Measurements from ENCODE around the gene TNFAIP1. TPM values are rescaled to one million over a fixed set of nuclear protein-coding genes. Genes with fewer than 3 reads are reported as not detected.

Gene TNFAIP1
- total RNA-seq, 1 donor from 2014 or later, result 32.3 TPM

DNA sequence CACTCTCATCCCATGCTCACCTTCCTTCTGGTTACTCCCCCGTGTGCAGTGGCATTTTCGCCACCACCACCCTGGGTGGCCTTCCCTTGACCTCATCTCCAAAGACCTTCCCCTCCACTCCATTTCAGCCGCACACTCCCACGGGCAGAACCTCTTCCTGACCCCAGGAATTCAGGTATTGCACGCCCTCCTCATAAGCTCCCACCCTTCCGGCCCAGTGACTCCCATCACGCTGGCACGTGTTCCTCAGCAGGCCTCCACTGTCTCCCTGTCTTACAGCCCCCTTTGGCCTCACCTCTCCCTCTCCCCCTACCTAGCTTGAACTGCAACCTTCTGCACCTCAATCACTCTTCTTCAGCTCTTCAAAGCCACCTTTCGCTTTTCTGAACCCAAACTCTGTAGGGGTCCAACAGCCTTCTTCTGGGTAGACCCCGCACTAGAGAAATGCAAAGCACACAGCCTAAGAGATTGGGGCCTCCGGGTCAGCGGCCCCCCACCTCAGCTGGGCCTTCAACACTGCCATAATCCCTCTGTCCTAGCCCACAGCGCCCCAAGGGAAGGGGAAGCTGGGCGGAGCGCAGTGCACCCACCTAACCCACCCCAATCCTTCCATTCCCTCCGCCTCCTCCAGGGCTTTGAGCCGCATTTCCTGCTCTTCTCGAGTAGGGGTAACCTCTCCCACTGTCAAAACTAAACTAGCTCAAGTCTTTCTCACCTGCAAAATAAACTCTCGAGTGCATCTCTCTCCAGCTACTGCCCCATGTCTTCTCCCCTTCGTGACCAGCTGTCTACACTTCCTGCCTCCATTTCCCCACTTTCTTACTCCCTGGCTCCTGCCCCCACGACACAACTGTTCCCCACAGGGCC lies 18.2 kb upstream of the TNFAIP1 start:
- intact Hi-C loops (cut with micrococcal nuclease), result loop anchor here (10.0 kb wide), 1 partner anchor 57 kb away; the partner anchor contains the start of genes SARM1 and VTN
- Mint-ChIP-seq H3K9me3 (no peaks in the 10 kb centered on the region), H3K36me3 (ENCODE audit: low read depth) (peaks cover 11% of the 10 kb centered on the region), H3K27ac (no peak overlapping the region), H3K4me3 (ENCODE audit: low read depth) (peak overlapping the region; percentile 90), H3K27me3 (ENCODE audit: low read depth) (peaks cover 6% of the 10 kb centered on the region), H3K4me1 (ENCODE audit: low read depth) (peaks cover 32% of the 10 kb centered on the region)
- no peak for DNase-seq (ENCODE audit: low spot score)

DNA sequence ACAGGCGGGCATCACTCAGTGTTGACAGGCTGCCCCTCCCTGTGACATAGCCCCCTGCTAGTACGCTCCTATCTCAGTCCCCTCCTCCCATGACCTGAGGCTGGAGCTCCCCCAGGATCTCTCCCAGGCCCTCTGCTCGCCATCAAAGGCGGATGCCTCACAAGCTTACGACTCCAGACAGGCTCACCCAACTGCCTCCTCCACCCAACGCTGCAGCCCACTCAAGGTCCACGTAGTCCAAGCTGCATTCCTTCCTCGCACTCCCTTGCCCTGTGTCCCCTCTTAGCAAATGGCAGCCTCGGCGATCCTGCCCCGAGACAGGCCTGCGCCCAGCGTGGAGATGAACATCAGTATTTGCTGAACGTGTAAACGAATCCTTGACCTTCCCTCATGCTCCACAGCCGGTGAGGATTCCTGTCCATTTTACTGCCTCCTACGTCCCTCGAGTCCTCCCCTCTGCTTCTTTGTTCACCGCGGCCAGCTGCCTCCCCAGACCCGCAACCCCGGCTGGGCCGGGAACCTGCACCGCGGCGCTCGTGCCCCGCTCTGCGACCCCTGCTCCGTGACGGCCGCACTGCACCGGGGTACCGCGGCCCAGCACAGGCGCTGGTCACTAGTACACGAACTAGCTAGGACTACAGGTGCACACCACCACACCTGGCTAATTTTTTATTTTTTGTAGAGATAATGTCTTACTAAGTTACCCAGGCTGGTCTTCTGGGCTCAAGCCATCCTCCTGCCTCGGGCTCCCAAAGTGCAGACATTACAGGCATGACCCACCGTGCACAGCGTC lies 17.4 kb upstream of the TNFAIP1 start:
- H3K27ac Mint-ChIP-seq, result peak overlapping the region; percentile 88
- H3K4me1 Mint-ChIP-seq (ENCODE audit: low read depth), result peaks cover 39% of the 10 kb centered on the region
- H3K36me3 Mint-ChIP-seq (ENCODE audit: low read depth), result peaks cover 19% of the 10 kb centered on the region
- peaks cover 4% of the 10 kb centered on the region for H3K27me3 Mint-ChIP-seq (ENCODE audit: low read depth)
- intact Hi-C loops (cut with micrococcal nuclease), result loop anchor here (2.0 to 10.0 kb wide), 2 partner anchors 17 to 57 kb away; partner anchors contain the start of genes IFT20, SARM1, TNFAIP1 and VTN
- no peaks in the 10 kb centered on the region for H3K9me3 Mint-ChIP-seq
- peak overlapping the region; percentile 90 for H3K4me3 Mint-ChIP-seq (ENCODE audit: low read depth)
- no peak for DNase-seq (ENCODE audit: low spot score)

DNA sequence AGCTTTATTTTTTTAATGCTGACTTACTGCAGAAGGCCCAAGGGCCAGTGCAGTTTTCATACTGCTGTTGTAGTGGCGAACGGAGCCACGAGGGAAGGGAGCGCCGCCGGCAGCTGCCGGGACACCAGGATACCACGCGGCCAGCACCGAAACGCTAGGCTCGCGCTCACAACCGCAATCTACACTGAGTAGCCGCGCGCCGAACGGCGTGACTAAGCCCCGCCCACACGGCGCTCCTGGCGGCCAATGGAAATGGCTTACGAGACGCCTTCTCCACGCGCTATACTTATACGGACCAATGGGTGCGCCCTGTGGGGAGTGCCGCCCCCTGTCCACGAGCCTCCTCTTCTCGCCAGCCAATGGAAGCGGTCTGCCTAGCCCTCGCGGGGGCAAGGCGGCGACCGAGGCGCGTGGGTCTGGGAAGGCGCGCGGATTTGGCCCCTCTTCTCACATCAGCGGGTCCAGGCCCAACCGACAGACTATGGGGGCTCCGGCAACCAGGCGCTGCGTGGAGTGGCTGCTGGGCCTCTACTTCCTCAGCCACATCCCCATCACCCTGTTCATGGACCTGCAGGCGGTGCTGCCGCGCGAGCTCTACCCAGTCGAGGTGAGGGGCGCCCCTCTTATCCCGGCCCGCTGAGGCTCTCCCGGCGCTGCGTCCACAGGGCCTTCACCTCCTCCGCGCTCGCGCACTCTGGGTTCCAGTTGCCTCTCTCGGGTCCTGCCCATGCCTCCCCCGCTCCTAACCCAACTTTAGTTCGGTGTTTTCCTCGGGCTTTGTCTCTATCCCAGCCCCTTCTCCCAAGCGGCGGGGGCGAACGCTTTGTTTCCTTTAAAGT lies 16.6 kb upstream of the TNFAIP1 start, which contains the start of gene TMEM97:
Gene TMEM97 (plus strand): TSS at position 442 of the 839 bp plus-strand sequence. CDS start 40 bp downstream, at position 482.
- H3K36me3 Mint-ChIP-seq (ENCODE audit: low read depth), result peaks cover 20% of the 10 kb centered on the region
- no peaks in the 10 kb centered on the region for H3K27me3 Mint-ChIP-seq (ENCODE audit: low read depth)
- H3K9me3 Mint-ChIP-seq, result no peaks in the 10 kb centered on the region
- intact Hi-C loops (cut with micrococcal nuclease), result loop anchor here (2.0 to 10.0 kb wide), 2 partner anchors 16 to 56 kb away; partner anchors contain the start of genes IFT20, SARM1, TNFAIP1 and VTN
- peak; percentile 96 for DNase-seq (ENCODE audit: low spot score)
- peak within 1 kb of the TSS; percentile 88 for H3K27ac Mint-ChIP-seq
- H3K4me1 Mint-ChIP-seq (ENCODE audit: low read depth), result peaks cover 39% of the 10 kb centered on the region
- peak within 1 kb of the TSS; percentile 90 for H3K4me3 Mint-ChIP-seq (ENCODE audit: low read depth)

GRCh38 chr17:28319598-28319935 lies 16.0 kb upstream of the TNFAIP1 start:
- Mint-ChIP-seq H3K4me3 (ENCODE audit: low read depth) (peak overlapping the region; percentile 90), H3K36me3 (ENCODE audit: low read depth) (peaks cover 20% of the 10 kb centered on the region), H3K9me3 (no peaks in the 10 kb centered on the region), H3K27ac (peak overlapping the region; percentile 88), H3K27me3 (ENCODE audit: low read depth) (no peaks in the 10 kb centered on the region), H3K4me1 (ENCODE audit: low read depth) (peaks cover 39% of the 10 kb centered on the region)
- intact Hi-C loops (cut with micrococcal nuclease), result loop anchor here (2.0 to 10.0 kb wide), 2 partner anchors 15 to 55 kb away; partner anchors contain the start of genes IFT20, SARM1, TNFAIP1 and VTN
- DNase-seq (ENCODE audit: low spot score), result no peak

- H3K4me3 Mint-ChIP-seq (ENCODE audit: low read depth), result peak overlapping the region; percentile 90
- DNase-seq (ENCODE audit: low spot score), result no peak
- peaks cover 21% of the 10 kb centered on the region for H3K36me3 Mint-ChIP-seq (ENCODE audit: low read depth)
- no peaks in the 10 kb centered on the region for H3K9me3 Mint-ChIP-seq
- H3K4me1 Mint-ChIP-seq (ENCODE audit: low read depth), result peaks cover 39% of the 10 kb centered on the region
- no peaks in the 10 kb centered on the region for H3K27me3 Mint-ChIP-seq (ENCODE audit: low read depth)
- H3K27ac Mint-ChIP-seq, result peak overlapping the region; percentile 88
- intact Hi-C loops (cut with micrococcal nuclease), result no loop called here
These were observed 15.1 kb upstream of the TNFAIP1 start for GRCh38 chr17:28320215-28321061.

DNA sequence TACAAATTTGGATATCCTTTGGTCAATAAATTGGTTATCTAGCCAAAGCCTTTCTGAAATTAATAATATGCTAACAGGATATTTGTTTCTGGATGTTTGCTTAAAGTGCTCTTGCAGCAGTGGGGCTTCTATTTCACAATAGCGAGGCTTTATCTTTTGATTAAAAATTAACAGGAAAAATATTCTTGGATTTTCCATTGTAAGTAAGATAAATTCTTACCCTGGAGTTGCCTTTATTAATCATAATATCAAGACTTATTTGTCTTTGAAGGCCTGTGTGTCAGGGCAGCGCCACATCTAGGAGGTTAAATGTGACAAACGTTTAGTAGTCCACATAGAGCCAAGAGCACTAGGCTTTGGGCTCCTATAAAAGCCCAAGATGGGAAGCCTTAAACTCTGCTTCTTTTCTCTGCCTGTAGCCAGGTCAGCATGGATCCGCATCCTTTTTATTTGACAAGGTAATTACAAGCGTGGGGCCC lies 11.3 kb upstream of the TNFAIP1 start:
- no peak for DNase-seq (ENCODE audit: low spot score)
- Mint-ChIP-seq H3K4me1 (ENCODE audit: low read depth) (peaks cover 47% of the 10 kb centered on the region), H3K9me3 (no peaks in the 10 kb centered on the region), H3K27ac (no peak overlapping the region), H3K36me3 (ENCODE audit: low read depth) (peaks cover 55% of the 10 kb centered on the region), H3K27me3 (ENCODE audit: low read depth) (no peaks in the 10 kb centered on the region), H3K4me3 (ENCODE audit: low read depth) (no peak overlapping the region)
- intact Hi-C loops (cut with micrococcal nuclease), result no loop called here

DNA sequence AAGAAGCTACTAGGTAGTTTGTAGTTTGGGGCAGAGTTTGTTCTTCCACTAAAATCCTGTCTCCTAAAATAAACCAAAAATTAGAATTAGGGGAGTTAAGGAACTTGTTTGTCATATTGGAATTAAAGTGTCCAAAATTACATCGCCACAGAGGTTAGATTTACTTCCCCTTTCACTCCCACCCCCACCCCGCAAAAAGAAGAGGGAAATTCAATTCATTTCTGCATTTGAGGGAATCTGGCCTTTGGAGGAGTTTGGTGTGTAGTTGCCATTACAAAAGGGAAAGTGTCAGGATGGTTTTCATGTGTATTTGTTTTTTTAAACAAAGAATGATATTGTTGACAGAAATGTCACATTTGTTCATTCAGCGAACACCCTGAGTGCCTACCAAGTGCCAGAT lies 10.8 kb upstream of the TNFAIP1 start:
- H3K27me3 Mint-ChIP-seq (ENCODE audit: low read depth), result no peaks in the 10 kb centered on the region
- intact Hi-C loops (cut with micrococcal nuclease), result no loop called here
- H3K36me3 Mint-ChIP-seq (ENCODE audit: low read depth), result peaks cover 55% of the 10 kb centered on the region
- peaks cover 47% of the 10 kb centered on the region for H3K4me1 Mint-ChIP-seq (ENCODE audit: low read depth)
- no peak overlapping the region for H3K4me3 Mint-ChIP-seq (ENCODE audit: low read depth)
- no peak for DNase-seq (ENCODE audit: low spot score)
- no peaks in the 10 kb centered on the region for H3K9me3 Mint-ChIP-seq
- no peak overlapping the region for H3K27ac Mint-ChIP-seq

DNA sequence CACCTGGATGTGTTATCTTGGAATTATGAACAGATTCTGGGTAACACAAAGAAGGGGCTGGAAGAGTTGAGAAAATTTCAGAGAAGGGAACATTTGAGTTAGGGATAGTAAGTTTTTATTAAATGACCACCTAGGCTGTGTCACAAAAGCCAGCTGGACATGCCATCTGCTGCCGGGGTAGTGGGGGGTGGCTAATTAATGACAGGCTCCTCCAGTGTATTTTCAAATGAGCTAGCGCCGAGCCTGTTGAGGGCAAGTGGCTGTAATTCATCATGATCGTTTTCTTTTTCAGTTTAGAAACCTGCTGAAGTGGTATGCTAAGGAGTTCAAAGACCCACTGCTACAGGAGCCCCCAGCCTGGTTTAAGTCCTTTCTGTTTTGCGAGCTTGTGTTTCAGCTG lies 10.3 kb upstream of the TNFAIP1 start:
- no peak overlapping the region for H3K27ac Mint-ChIP-seq
- intact Hi-C loops (cut with micrococcal nuclease), result no loop called here
- H3K27me3 Mint-ChIP-seq (ENCODE audit: low read depth), result no peaks in the 10 kb centered on the region
- no peak overlapping the region for H3K4me3 Mint-ChIP-seq (ENCODE audit: low read depth)
- H3K4me1 Mint-ChIP-seq (ENCODE audit: low read depth), result peaks cover 43% of the 10 kb centered on the region
- H3K36me3 Mint-ChIP-seq (ENCODE audit: low read depth), result peaks cover 53% of the 10 kb centered on the region
- no peaks in the 10 kb centered on the region for H3K9me3 Mint-ChIP-seq
- DNase-seq (ENCODE audit: low spot score), result no peak

- H3K4me1 Mint-ChIP-seq (ENCODE audit: low read depth), result peaks cover 34% of the 10 kb centered on the region
- peaks cover 46% of the 10 kb centered on the region for H3K36me3 Mint-ChIP-seq (ENCODE audit: low read depth)
- H3K4me3 Mint-ChIP-seq (ENCODE audit: low read depth), result no peak overlapping the region
- intact Hi-C loops (cut with micrococcal nuclease), result no loop called here
- no peaks in the 10 kb centered on the region for H3K9me3 Mint-ChIP-seq
- no peak overlapping the region for H3K27ac Mint-ChIP-seq
- H3K27me3 Mint-ChIP-seq (ENCODE audit: low read depth), result no peaks in the 10 kb centered on the region
- DNase-seq (ENCODE audit: low spot score), result no peak
These were observed 9.4 kb upstream of the TNFAIP1 start for GRCh38 chr17:28326114-28326513.

- Mint-ChIP-seq H3K4me3 (ENCODE audit: low read depth) (no peak overlapping the region), H3K27ac (peak overlapping the region; percentile 52), H3K36me3 (ENCODE audit: low read depth) (peaks cover 46% of the 10 kb centered on the region), H3K27me3 (ENCODE audit: low read depth) (no peaks in the 10 kb centered on the region), H3K9me3 (no peaks in the 10 kb centered on the region), H3K4me1 (ENCODE audit: low read depth) (peaks cover 26% of the 10 kb centered on the region)
- intact Hi-C loops (cut with micrococcal nuclease), result no loop called here
- DNase-seq (ENCODE audit: low spot score), result no peak
These were observed 8.4 kb upstream of the TNFAIP1 start for GRCh38 chr17:28327031-28327607.

- DNase-seq (ENCODE audit: low spot score), result no peak
- no peaks in the 10 kb centered on the region for H3K9me3 Mint-ChIP-seq
- no peaks in the 10 kb centered on the region for H3K27me3 Mint-ChIP-seq (ENCODE audit: low read depth)
- no peak overlapping the region for H3K27ac Mint-ChIP-seq
- H3K36me3 Mint-ChIP-seq (ENCODE audit: low read depth), result peaks cover 41% of the 10 kb centered on the region
- H3K4me1 Mint-ChIP-seq (ENCODE audit: low read depth), result peaks cover 22% of the 10 kb centered on the region
- H3K4me3 Mint-ChIP-seq (ENCODE audit: low read depth), result no peak overlapping the region
- intact Hi-C loops (cut with micrococcal nuclease), result no loop called here
These were observed 7.9 kb upstream of the TNFAIP1 start for GRCh38 chr17:28327709-28328108.

Measured in activated T-helper 2 cell treated with anti-CD3 and anti-CD28 coated beads, Interferon-gamma antibody, Interleukin-2, Interleukin-4, amounts not matched to agents 10 μg/mL and 5 μg/mL and 100 μg/mL, durations not matched to agents 14 hours and 24 hours and 36 hours (primary cell).